PC-9 (cell line): ENCODE data around the gene RBM26. TPM values are rescaled to one million over a fixed set of nuclear protein-coding genes. Genes with fewer than 3 reads are reported as not detected.
A peak's percentile ranks its signal among the peaks of the same experiment; 100 is the strongest.

Source experiments
- BruUV-seq: library from RNA; stranded (reverse); fragments of 400-500 nt; replicated peaks from 2 replicates; lab custom pipeline; 2021; lab: Mats Ljungman, UMichigan
- CTCF ChIA-PET: fragments of 300-600 bp; sonication (Branson Sonifier 250); formaldehyde crosslinking; loops from one replicate; lab custom pipeline; 2022; ENCODE audit warnings: antibody characterized with exemption; lab: Charles Lee
- POLR2A ChIA-PET: fragments of 300-600 bp; sonication (Branson Sonifier 250); formaldehyde crosslinking; loops from one replicate; lab custom pipeline; 2022; ENCODE audit warnings: antibody characterized with exemption; ENCODE audit not compliant: unreplicated experiment; lab: Charles Lee
- DNase-seq, 2 experiments: peaks; one replicate each; pipeline versions ENCODE4 v3.0.0 to v3.0.0-alpha.2; 2015 to 2022; ENCODE audit warnings: mixed read lengths in 1 of 2
- H2AFZ ChIP-seq: fragments of 200-600 bp; sonication (generic); 2 replicates; pipeline ENCODE4 v1.8.1; 2017; ENCODE audit warnings: antibody characterized with exemption
- H3F3A ChIP-seq: fragments of 200-600 bp; sonication (generic); 2 replicates; pipeline ENCODE4 v1.8.1; 2017; ENCODE audit warnings: antibody characterized with exemption, mild to moderate bottlenecking, low read depth; ENCODE audit not compliant: insufficient read depth
- H3K27ac ChIP-seq: fragments of 200-600 bp; sonication (generic); 2 replicates; pipeline ENCODE4 v1.6.1; 2016; ENCODE audit warnings: mixed run types
- H3K27me3 ChIP-seq: fragments of 200-600 bp; sonication (generic); 2 replicates; pipeline ENCODE4 v1.6.1; 2016; ENCODE audit warnings: low read depth, mixed run types; ENCODE audit not compliant: insufficient read depth
- H3K36me3 ChIP-seq: fragments of 200-600 bp; sonication (generic); 2 replicates; pipeline ENCODE4 v1.6.1; 2016; ENCODE audit warnings: low read depth, mixed run types
- H3K4me1 ChIP-seq: fragments of 200-600 bp; sonication (generic); replicated peaks from 2 replicates; pipeline ENCODE4 v1.6.1; 2016; ENCODE audit warnings: mixed run types; ENCODE audit not compliant: insufficient read depth
- H3K4me2 ChIP-seq: fragments of 200-600 bp; sonication (generic); 2 replicates; pipeline ENCODE4 v1.6.1; 2017; ENCODE audit warnings: mixed run types
- H3K4me3 ChIP-seq: fragments of 200-600 bp; sonication (generic); 2 replicates; pipeline ENCODE4 v1.6.1; 2016; ENCODE audit warnings: mixed run types
- H3K79me2 ChIP-seq: fragments of 200-600 bp; sonication (generic); 2 replicates; pipeline ENCODE4 v1.6.1; 2017; ENCODE audit warnings: low read depth, mixed run types
- H3K9me2 ChIP-seq: fragments of 200-600 bp; sonication (generic); 2 replicates; pipeline ENCODE4 v1.8.1; 2017; ENCODE audit warnings: mild to moderate bottlenecking; ENCODE audit not compliant: insufficient read depth
- H3K9me3 ChIP-seq: fragments of 200-600 bp; sonication (generic); 2 replicates; pipeline ENCODE4 v1.8.1; 2016; ENCODE audit warnings: low read depth; ENCODE audit not compliant: insufficient read depth
- H4K20me1 ChIP-seq: fragments of 200-600 bp; sonication (generic); 2 replicates; pipeline ENCODE4 v1.8.1; 2017; ENCODE audit not compliant: insufficient read depth
- EZH2 ChIP-seq: fragments of 200-600 bp; sonication (generic); IDR thresholded peaks from 2 replicates; pipeline ENCODE4 v1.8.0; 2017; ENCODE audit warnings: antibody characterized with exemption, low read depth
- intact Hi-C: fragments of 100-400 bp; cut with micrococcal nuclease; formaldehyde crosslinking; loops from one replicate; pipeline ENCODE4 v1.10.0; 2022; ENCODE audit not compliant: unreplicated experiment
- total RNA-seq: library from RNA; stranded (reverse); gene quantifications from 2 replicates; pipeline ENCODE4 v1.2.3, GENCODE V29; 2021
- TF ChIP-seq, protein P1 (sequence below): fragments of 200-600 bp; sonication (generic); conservative IDR thresholded peaks from 2 replicates; pipeline ENCODE4 v1.6.1; 2017; ENCODE audit warnings: mixed run types, antibody characterized with exemption, mild to moderate bottlenecking, moderate library complexity

Gene RBM26
- total RNA-seq, 1 experiment from 2014 or later, result 40.4 TPM

DNA sequence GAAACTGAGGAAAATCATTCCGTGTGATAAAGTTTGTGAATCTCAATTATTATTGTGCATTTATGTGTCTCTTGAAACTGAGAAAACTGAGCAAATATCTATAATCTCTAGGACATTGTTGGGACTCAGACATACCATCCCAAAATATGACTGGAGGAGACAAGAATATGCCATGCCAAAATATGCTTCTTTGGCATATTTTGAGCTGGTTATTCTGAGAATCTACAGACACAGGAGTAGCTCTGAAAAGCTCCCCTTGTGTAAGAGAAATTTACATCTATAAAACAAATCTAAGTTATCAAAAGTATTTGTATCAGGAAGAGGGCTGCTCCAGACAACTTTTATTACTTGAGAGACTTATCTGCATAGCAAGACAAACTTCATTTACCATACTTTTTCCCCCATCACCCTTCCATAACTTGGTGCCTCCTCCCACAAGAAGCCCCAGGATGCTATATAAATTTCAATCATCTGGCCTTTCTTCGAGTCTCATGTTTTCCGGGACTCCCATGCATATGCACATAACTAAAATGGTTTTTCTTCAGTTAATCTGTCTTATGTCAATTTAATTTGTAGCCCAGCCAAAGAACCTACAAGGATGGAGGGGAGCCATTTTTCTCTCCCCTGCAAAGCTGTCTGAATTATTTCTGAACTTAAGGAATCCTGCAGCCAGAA, 46.3 kb upstream of the RBM26 start:
- Histone ChIP-seq H3K4me1 (peaks cover 29% of the 10 kb centered on the region), H3K9me3 (no peaks in the 10 kb centered on the region), H3K4me3 (no peak overlapping the region), H2AFZ (no peak overlapping the region), H3K27ac (no peak overlapping the region), H3K9me2 (no peaks in the 10 kb centered on the region), H4K20me1 (no peaks in the 10 kb centered on the region), H3K79me2 (no peaks in the 10 kb centered on the region), H3K27me3 (no peaks in the 10 kb centered on the region), H3F3A (peaks cover 13% of the 10 kb centered on the region; the same call in 1 of the 2 replicates), H3K36me3 (no peaks in the 10 kb centered on the region), H3K4me2 (no peak overlapping the region)
- TF ChIP-seq EZH2, result no peak
- TF ChIP-seq, protein P1, sequence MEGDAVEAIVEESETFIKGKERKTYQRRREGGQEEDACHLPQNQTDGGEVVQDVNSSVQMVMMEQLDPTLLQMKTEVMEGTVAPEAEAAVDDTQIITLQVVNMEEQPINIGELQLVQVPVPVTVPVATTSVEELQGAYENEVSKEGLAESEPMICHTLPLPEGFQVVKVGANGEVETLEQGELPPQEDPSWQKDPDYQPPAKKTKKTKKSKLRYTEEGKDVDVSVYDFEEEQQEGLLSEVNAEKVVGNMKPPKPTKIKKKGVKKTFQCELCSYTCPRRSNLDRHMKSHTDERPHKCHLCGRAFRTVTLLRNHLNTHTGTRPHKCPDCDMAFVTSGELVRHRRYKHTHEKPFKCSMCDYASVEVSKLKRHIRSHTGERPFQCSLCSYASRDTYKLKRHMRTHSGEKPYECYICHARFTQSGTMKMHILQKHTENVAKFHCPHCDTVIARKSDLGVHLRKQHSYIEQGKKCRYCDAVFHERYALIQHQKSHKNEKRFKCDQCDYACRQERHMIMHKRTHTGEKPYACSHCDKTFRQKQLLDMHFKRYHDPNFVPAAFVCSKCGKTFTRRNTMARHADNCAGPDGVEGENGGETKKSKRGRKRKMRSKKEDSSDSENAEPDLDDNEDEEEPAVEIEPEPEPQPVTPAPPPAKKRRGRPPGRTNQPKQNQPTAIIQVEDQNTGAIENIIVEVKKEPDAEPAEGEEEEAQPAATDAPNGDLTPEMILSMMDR, result no peak
- DNase-seq, result no peak
- ChIA-PET POLR2A (no interaction called here), CTCF (interaction anchor here (0.6 kb wide), 1 partner anchor 29 kb away, joined by 13 read pairs; the partner anchor contains the start of gene NDFIP2)
- no TSS peak for BruUV-seq
- intact Hi-C loops, result no loop called here

- peak in 1 of 2 experiments; percentile 20 for DNase-seq
- no peak for TF ChIP-seq EZH2
- TF ChIP-seq, protein P1, result no peak
- H3K4me2 ChIP-seq, result no peak overlapping the region
These were observed 45.5 kb upstream of the RBM26 start for GRCh38 chr13:79451500-79451962.

GRCh38 chr13:79450110-79450509, 44.1 kb upstream of the RBM26 start:
- Histone ChIP-seq H3K4me1 (peaks cover 15% of the 10 kb centered on the region), H3K27me3 (no peaks in the 10 kb centered on the region), H3K4me3 (no peak overlapping the region), H3F3A (peaks cover 2% of the 10 kb centered on the region; the same call in 1 of the 2 replicates), H2AFZ (no peak overlapping the region), H4K20me1 (no peaks in the 10 kb centered on the region), H3K4me2 (no peak overlapping the region), H3K79me2 (no peaks in the 10 kb centered on the region), H3K9me3 (no peaks in the 10 kb centered on the region), H3K36me3 (no peaks in the 10 kb centered on the region), H3K9me2 (no peaks in the 10 kb centered on the region), H3K27ac (no peak overlapping the region)
- CTCF ChIA-PET, result no interaction called here
- POLR2A ChIA-PET, result no interaction called here
- no peak for TF ChIP-seq EZH2
- TF ChIP-seq, protein P1, result no peak
- BruUV-seq, result no TSS peak
- intact Hi-C loops, result no loop called here
- no peak for DNase-seq

More at GRCh38 chr13:79451500-79451962, 45.5 kb upstream of the RBM26 start:
- Histone ChIP-seq H3K27ac (no peak overlapping the region), H2AFZ (peak overlapping the region; percentile 19; the same call in 1 of the 2 replicates), H3K4me1 (peaks cover 29% of the 10 kb centered on the region), H3K27me3 (no peaks in the 10 kb centered on the region), H3K9me3 (no peaks in the 10 kb centered on the region), H3K4me3 (no peak overlapping the region), H3K9me2 (no peaks in the 10 kb centered on the region), H3K36me3 (no peaks in the 10 kb centered on the region), H3F3A (peaks cover 13% of the 10 kb centered on the region; the same call in 1 of the 2 replicates), H4K20me1 (no peaks in the 10 kb centered on the region), H3K79me2 (no peaks in the 10 kb centered on the region)
- POLR2A ChIA-PET, result no interaction called here
- intact Hi-C loops, result no loop called here
- CTCF ChIA-PET, result no interaction called here
- no TSS peak for BruUV-seq
